ENCODE data around the gene EHHADH. TPM values are rescaled to one million over a fixed set of nuclear protein-coding genes. Genes with fewer than 3 reads are reported as not detected.

Gene EHHADH
- total RNA-seq, 1 experiment from 2014 or later, result 20.1 TPM

GRCh38 chr3:185250653-185251052 lies 3.2 kb downstream of the EHHADH start:
- no peak overlapping the region for H3K27ac Mint-ChIP-seq (ENCODE audit: unreplicated experiment)
- no peaks in the 10 kb centered on the region for H3K9me3 Mint-ChIP-seq (ENCODE audit: low read depth, unreplicated experiment)
- intact Hi-C loops (cut with micrococcal nuclease; ENCODE audit: unreplicated experiment), result no loop called here
- CTCF ChIA-PET, result interaction anchor here (0.7 to 1.1 kb wide), 3 partner anchors 58 to 376 kb away, joined by 3 read pairs; no protein-coding TSS in a partner anchor
- TF ChIP-seq CTCF (IDR thresholded peaks at IDR 0.05; ENCODE audit: unreplicated experiment), result no peak
- no TSS peak for BruUV-seq (replicated peaks)
- DNase-seq, result no peak
- H3K27me3 Mint-ChIP-seq (ENCODE audit: unreplicated experiment), result no peaks in the 10 kb centered on the region
- H3K36me3 Mint-ChIP-seq (ENCODE audit: insufficient read depth, unreplicated experiment), result peaks cover 24% of the 10 kb centered on the region
- no peak overlapping the region for H3K4me3 Mint-ChIP-seq (ENCODE audit: low read depth, unreplicated experiment)
- H3K4me1 Mint-ChIP-seq (ENCODE audit: low read depth, unreplicated experiment), result peaks cover 36% of the 10 kb centered on the region

DNA sequence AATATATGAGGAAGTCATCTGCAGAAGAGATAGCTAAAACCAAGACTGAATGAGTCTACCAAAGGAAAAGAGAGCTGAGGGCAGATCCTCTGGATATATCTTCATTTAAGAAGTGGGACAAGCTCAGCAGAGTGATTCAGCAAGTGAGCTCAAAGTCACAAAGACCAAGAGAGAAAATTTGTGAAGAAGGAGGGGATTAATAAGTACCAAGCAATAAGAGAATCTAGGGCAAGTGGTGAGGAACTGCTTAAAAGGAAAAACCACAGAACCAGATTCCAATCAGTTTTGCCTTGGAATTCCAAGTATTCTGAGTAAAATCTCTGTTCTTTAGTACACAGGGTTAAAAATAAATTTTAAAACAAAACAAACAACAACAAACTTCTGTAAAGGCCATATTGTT lies 3.6 kb downstream of the EHHADH start:
- H3K27me3 Mint-ChIP-seq (ENCODE audit: unreplicated experiment), result no peaks in the 10 kb centered on the region
- BruUV-seq (replicated peaks), result no TSS peak
- CTCF ChIA-PET, result interaction anchor here (0.8 to 1.1 kb wide), 2 partner anchors 59 to 376 kb away, joined by 3 read pairs; no protein-coding TSS in a partner anchor
- intact Hi-C loops (cut with micrococcal nuclease; ENCODE audit: unreplicated experiment), result no loop called here
- no peak for TF ChIP-seq CTCF (IDR thresholded peaks at IDR 0.05; ENCODE audit: unreplicated experiment)
- peaks cover 36% of the 10 kb centered on the region for H3K4me1 Mint-ChIP-seq (ENCODE audit: low read depth, unreplicated experiment)
- H3K9me3 Mint-ChIP-seq (ENCODE audit: low read depth, unreplicated experiment), result no peaks in the 10 kb centered on the region
- DNase-seq, result no peak
- H3K27ac Mint-ChIP-seq (ENCODE audit: unreplicated experiment), result no peak overlapping the region
- peaks cover 24% of the 10 kb centered on the region for H3K36me3 Mint-ChIP-seq (ENCODE audit: insufficient read depth, unreplicated experiment)
- H3K4me3 Mint-ChIP-seq (ENCODE audit: low read depth, unreplicated experiment), result no peak overlapping the region

DNA sequence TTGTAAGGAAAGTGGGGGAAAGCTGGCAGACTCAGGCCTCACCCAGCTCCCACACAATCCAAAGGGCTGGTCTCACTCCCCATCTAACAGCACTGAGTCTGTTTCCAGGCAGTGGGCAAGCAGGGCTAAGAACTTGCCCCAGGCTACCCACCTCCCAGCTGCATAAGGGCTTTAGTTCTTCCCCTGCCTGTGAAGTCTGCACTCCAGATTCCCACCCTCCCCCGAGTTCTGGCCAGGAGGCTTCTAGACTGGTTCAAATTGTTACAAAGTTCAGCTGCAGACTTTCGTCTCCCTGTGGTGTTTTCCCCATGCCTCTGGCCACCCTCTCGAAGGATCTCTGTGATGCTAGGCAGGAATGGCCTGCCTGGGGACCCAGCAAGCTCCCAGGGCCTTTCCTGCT lies 11.2 kb downstream of the EHHADH start:
- no peaks in the 10 kb centered on the region for H3K27me3 Mint-ChIP-seq (ENCODE audit: unreplicated experiment)
- H3K27ac Mint-ChIP-seq (ENCODE audit: unreplicated experiment), result no peak overlapping the region
- no peak overlapping the region for H3K4me3 Mint-ChIP-seq (ENCODE audit: low read depth, unreplicated experiment)
- intact Hi-C loops (cut with micrococcal nuclease; ENCODE audit: unreplicated experiment), result no loop called here
- TF ChIP-seq CTCF (IDR thresholded peaks at IDR 0.05; ENCODE audit: unreplicated experiment), result no peak
- DNase-seq, result no peak
- CTCF ChIA-PET, result interaction anchor here (0.6 kb wide), 1 partner anchor 105 kb away, joined by 3 read pairs; no protein-coding TSS in a partner anchor
- no TSS peak for BruUV-seq (replicated peaks)
- H3K9me3 Mint-ChIP-seq (ENCODE audit: low read depth, unreplicated experiment), result peaks cover 30% of the 10 kb centered on the region
- peaks cover 5% of the 10 kb centered on the region for H3K36me3 Mint-ChIP-seq (ENCODE audit: insufficient read depth, unreplicated experiment)
- H3K4me1 Mint-ChIP-seq (ENCODE audit: low read depth, unreplicated experiment), result no peaks in the 10 kb centered on the region

GRCh38 chr3:185236969-185237368 lies 16.9 kb downstream of the EHHADH start:
- no TSS peak for BruUV-seq (replicated peaks)
- H3K4me1 Mint-ChIP-seq (ENCODE audit: low read depth, unreplicated experiment), result no peaks in the 10 kb centered on the region
- H3K9me3 Mint-ChIP-seq (ENCODE audit: low read depth, unreplicated experiment), result peaks cover 15% of the 10 kb centered on the region
- H3K36me3 Mint-ChIP-seq (ENCODE audit: insufficient read depth, unreplicated experiment), result no peaks in the 10 kb centered on the region
- no peak for DNase-seq
- no peak overlapping the region for H3K4me3 Mint-ChIP-seq (ENCODE audit: low read depth, unreplicated experiment)
- no peak overlapping the region for H3K27ac Mint-ChIP-seq (ENCODE audit: unreplicated experiment)
- CTCF ChIA-PET, result no interaction called here
- H3K27me3 Mint-ChIP-seq (ENCODE audit: unreplicated experiment), result no peaks in the 10 kb centered on the region
- no peak for TF ChIP-seq CTCF (IDR thresholded peaks at IDR 0.05; ENCODE audit: unreplicated experiment)
- intact Hi-C loops (cut with micrococcal nuclease; ENCODE audit: unreplicated experiment), result no loop called here

All from Calu3 (cell line).